ENCODE data around the gene NAGK. TPM values are rescaled to one million over a fixed set of nuclear protein-coding genes. Genes with fewer than 3 reads are reported as not detected.
A peak's percentile ranks its signal among the peaks of the same experiment; 100 is the strongest.
"Not testable (repeated sequence)": the region's sequence is repeated elsewhere in the genome, so short reads cannot be mapped to it uniquely, and the experiment has no call there.

Gene NAGK
- total and polyA plus RNA-seq, 11 donors = 38.3 to 143 (median 49.9) TPM

DNA sequence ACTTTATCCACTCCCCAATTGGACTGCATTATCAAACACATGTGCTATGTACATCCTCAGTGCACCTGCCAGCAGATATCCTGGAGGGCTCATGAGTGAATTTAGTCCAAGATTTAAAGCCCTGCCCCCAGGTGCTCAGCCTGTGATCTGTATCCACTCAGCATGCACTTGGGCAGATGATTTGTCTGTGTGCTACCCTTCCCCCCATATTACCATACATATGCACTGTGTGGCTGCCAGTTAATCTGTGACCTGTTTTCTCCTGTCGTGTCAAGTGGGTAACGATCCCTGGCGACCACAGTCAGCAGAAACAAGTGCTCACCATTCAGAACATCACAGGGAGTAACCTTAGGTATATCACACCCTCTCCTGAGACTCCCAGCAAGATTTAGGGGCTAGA, 10.2 kb downstream of the NAGK start:
- no peak for ATAC-seq
- Histone ChIP-seq H3K4me3 (no peak overlapping the region), H3K36me3 (peaks cover 0 to 64% (median 57%) of the 10 kb centered on the region in 9 donors), H3K27me3 (no peaks in the 10 kb centered on the region), H3K4me1 (peaks cover 0 to 34% (median 0%) of the 10 kb centered on the region in 12 donors), H3K27ac (no peak overlapping the region), H3K9me3 (no peaks in the 10 kb centered on the region)
- intact Hi-C loops (cut with DNase I) = no loop called here
- TF ChIP-seq, protein P1, sequence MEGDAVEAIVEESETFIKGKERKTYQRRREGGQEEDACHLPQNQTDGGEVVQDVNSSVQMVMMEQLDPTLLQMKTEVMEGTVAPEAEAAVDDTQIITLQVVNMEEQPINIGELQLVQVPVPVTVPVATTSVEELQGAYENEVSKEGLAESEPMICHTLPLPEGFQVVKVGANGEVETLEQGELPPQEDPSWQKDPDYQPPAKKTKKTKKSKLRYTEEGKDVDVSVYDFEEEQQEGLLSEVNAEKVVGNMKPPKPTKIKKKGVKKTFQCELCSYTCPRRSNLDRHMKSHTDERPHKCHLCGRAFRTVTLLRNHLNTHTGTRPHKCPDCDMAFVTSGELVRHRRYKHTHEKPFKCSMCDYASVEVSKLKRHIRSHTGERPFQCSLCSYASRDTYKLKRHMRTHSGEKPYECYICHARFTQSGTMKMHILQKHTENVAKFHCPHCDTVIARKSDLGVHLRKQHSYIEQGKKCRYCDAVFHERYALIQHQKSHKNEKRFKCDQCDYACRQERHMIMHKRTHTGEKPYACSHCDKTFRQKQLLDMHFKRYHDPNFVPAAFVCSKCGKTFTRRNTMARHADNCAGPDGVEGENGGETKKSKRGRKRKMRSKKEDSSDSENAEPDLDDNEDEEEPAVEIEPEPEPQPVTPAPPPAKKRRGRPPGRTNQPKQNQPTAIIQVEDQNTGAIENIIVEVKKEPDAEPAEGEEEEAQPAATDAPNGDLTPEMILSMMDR (IDR thresholded peaks at IDR 0.05) = no peak
- no peak for TF ChIP-seq POLR2A (IDR thresholded peaks at IDR 0.05)
- WGBS, 4 donors = 46 to 74% (median 69%) methylated on average over 3 of the region's 3 CpGs
- no peak for DNase-seq

DNA sequence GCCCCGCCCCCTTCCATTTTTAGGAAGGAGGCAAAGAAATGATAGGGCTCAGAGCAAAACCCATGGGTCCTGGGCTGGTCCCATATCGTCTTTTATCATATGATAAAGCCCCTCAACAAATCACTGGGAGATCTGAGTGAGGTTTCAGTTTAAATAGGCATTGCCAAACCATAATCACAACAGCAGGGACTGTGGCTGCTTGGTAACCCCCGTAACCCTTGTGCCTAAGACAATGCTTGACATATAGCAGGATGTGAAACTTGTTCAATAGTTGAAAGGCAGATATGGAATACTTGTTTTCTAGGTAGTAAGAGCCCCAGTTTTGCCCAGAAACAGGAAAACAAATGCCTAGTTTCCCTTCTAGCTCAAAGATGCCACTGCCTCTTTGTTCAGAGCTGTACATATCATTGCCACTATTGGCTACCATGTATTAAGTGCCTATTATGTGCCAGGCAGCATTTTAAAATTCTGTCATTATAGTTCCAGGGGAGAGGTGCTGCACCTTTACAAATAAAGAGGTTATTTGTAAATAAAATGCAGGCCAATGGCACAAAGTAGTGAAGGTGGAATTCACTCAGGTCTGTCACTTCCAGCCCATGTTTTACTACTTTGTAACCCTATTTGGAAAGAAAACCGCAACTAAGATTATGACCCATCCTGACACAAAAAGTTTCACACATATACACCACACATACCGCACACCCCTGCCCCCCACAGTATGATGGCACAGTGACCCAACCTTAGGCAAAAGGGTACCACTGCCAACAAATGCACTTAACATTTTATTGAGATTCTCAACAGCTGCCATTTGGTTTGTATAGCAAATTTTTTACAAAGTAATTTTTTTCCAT, 14.2 kb downstream of the NAGK start:
- 76 to 90% (median 85%) methylated on average over 5 of the region's 5 CpGs for WGBS, 4 donors

DNA sequence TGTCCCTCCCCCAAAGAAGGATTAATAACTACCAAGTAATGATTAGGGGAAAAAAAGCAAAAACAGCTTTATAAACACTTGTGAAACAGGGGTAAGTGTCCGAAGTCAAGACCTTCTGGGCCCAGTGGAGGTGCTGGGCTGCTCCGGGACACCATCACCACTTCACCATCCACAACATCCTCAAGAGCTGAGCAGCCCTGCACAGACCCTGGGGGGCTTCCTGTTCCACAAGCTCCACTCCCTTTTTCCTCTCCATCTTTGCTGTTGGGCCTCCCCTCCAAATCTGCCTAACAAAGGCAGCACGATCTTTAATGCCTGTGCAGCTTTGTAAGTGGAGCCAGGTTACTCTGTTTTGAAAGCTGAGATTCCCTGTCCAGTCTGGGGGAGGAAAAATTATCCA, 14.8 kb downstream of the NAGK start:
- ATAC-seq; H3K9me3 ChIP-seq; intact Hi-C loops (cut with DNase I); H3K27me3 ChIP-seq; DNase-seq; H3K4me3 ChIP-seq; H3K27ac ChIP-seq: not testable (repeated sequence)
- Histone ChIP-seq H3K36me3 (peaks cover 0 to 18% (median 10%) of the 10 kb centered on the region in 9 donors), H3K4me1 (peaks cover 0 to 18% (median 0%) of the 10 kb centered on the region in 12 donors)
- no CpG with 5 or more reads among the region's 3 CpGs for WGBS, 4 donors

More for the DNA sequence above, 14.2 kb downstream of the NAGK start:
- peaks cover 0 to 24% (median 17%) of the 10 kb centered on the region in 9 donors for H3K36me3 ChIP-seq
- intact Hi-C loops (cut with DNase I) = no loop called here
- peaks cover 0 to 18% (median 0%) of the 10 kb centered on the region in 12 donors for H3K4me1 ChIP-seq
- DNase-seq (no peak), ATAC-seq (no peak)
- TF ChIP-seq, protein P1 (IDR thresholded peaks at IDR 0.05) = no peak
- TF ChIP-seq POLR2A (IDR thresholded peaks at IDR 0.05) = no peak
- no peaks in the 10 kb centered on the region for H3K9me3 ChIP-seq
- H3K27ac ChIP-seq = peak overlapping the region in 1 of 12 donors; percentile 54
- peaks cover 0 to 4% (median 0%) of the 10 kb centered on the region in 9 donors for H3K27me3 ChIP-seq
- no peak overlapping the region for H3K4me3 ChIP-seq

DNA sequence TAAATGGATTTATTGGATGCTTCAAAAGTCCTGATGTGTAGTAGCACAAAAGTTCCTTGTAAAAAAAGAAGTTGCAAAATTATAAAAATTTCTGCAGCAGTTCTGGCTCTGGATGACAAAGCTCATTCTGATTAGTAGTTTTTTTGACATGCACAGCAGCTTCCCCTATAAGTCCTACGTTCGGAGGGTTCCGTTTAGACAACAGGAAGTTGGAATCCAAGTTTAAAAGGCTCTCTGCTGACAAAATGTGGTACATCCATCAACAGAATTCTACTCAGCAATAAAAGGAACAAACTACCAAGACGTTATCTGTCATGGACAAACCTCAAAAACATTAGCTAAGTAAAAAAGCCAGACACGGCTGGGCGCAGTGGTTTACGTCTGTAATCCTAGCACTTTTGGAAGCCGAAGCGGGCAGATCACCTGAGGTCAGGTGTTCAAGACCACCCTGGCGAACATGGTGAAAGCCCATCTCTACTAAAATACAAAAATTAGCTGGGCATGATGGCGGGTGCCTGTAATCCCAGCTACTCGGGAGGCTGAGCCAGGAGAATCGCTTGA, 15.4 kb downstream of the NAGK start:
- ATAC-seq = peak in 2 of 4 donors; percentile 41 to 52
- Histone ChIP-seq H3K36me3 (peaks cover 0 to 12% (median 5%) of the 10 kb centered on the region in 9 donors), H3K4me1 (peaks cover 0 to 18% (median 0%) of the 10 kb centered on the region in 12 donors), H3K4me3 (peak overlapping the region in 2 of 12 donors; percentile 16 to 28), H3K27ac (peak overlapping the region in 1 of 12 donors; percentile 82)
- H3K27me3 ChIP-seq; H3K9me3 ChIP-seq; intact Hi-C loops (cut with DNase I); DNase-seq: not testable (repeated sequence)
- WGBS, 4 donors = 73 to 82% (median 74%) methylated on average over 10 of the region's 13 CpGs

DNA sequence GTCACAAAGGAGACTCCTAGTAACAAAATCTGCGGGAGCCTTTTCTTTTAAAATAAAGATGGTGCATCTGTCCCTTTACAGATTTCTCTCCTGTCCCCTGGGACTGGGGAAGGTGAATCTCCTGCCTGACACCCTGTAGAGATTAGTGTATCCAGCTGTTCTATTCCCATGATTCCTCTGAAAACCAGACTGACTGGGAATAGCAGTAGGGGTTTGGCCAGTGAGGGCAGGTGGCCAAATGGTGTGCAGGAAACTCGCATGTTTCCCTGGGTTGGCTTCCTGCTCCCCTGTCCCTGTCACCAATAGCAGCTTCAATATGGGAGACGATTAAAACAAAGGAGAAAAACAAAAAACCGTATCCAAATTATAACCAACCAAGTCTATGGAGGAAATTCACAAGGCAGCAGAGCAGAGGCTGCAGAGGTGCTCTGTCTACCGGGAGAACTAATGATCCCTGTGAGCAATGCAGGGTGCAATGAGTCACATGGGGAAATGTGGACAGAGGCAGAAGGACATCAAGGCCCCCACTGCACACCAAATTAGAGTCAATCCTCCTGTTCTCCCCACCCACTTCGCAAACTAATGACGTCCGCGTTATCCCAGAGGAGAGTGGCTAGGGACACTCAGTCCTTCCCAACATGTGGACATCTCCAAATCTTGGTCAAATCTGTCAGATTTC, 17.0 kb downstream of the NAGK start:
- H3K4me3 ChIP-seq; intact Hi-C loops (cut with DNase I); H3K36me3 ChIP-seq; H3K9me3 ChIP-seq; H3K27ac ChIP-seq; DNase-seq; ATAC-seq: not testable (repeated sequence)
- 54 to 64% (median 58%) methylated on average over 8 to 9 of the region's 9 CpGs for WGBS, 4 donors
- Histone ChIP-seq H3K4me1 (peaks cover 0 to 18% (median 0%) of the 10 kb centered on the region in 12 donors), H3K27me3 (peaks cover 0 to 14% (median 0%) of the 10 kb centered on the region in 9 donors)

DNA sequence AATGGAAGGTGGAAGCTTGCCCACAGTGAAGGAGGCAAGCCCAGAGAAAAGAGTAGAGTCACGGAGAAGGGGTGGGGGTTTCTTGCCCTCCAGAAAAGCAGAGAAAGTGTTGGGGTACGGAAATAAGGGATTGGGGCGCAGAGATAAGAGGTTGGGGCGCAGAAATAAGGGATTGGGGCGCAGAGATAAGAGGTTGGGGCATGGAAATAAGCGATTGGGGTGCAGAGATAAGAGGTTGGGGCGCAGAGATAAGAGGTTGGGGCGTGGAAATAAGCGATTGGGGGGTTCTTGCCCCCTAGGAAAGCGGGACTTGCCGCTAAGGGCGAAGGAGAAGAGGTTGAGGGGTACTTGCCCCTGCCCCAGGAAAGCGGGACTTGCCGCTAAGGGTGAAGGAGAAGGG, 21.0 kb downstream of the NAGK start:
- peaks cover 0 to 14% (median 0%) of the 10 kb centered on the region in 9 donors for H3K27me3 ChIP-seq
- DNase-seq; H3K4me3 ChIP-seq; H3K27ac ChIP-seq; ATAC-seq; intact Hi-C loops (cut with DNase I); H3K36me3 ChIP-seq; H3K9me3 ChIP-seq; H3K4me1 ChIP-seq: not testable (repeated sequence)
- WGBS, 4 donors = 81 to 87% (median 84%) methylated on average over 14 of the region's 14 CpGs

DNA sequence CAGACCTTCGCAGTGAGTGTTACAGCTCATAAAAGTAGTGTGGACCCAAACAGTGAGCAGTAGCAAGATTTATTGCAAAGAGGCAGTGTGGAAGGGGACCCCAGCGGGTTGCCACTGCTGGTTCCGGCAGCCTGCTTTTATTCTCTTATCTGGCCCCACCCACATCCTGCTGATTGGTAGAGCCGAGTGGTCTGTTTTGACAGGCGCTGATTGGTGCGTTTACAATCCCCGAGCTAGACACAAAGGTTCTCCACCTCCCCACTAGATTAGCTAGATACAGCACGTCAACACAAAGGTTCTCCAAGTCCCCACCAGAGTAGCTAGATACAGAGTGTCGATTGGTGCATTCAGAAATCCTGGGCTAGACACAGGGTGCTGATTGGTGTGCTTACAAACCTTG, 23.4 kb downstream of the NAGK start:
- intact Hi-C loops (cut with DNase I); ATAC-seq; DNase-seq; H3K4me3 ChIP-seq; H3K36me3 ChIP-seq; H3K4me1 ChIP-seq; H3K9me3 ChIP-seq; H3K27ac ChIP-seq: not testable (repeated sequence)
- 64 to 72% (median 68%) methylated on average over 9 of the region's 9 CpGs for WGBS, 4 donors
- peaks cover 0 to 11% (median 0%) of the 10 kb centered on the region in 9 donors for H3K27me3 ChIP-seq

DNA sequence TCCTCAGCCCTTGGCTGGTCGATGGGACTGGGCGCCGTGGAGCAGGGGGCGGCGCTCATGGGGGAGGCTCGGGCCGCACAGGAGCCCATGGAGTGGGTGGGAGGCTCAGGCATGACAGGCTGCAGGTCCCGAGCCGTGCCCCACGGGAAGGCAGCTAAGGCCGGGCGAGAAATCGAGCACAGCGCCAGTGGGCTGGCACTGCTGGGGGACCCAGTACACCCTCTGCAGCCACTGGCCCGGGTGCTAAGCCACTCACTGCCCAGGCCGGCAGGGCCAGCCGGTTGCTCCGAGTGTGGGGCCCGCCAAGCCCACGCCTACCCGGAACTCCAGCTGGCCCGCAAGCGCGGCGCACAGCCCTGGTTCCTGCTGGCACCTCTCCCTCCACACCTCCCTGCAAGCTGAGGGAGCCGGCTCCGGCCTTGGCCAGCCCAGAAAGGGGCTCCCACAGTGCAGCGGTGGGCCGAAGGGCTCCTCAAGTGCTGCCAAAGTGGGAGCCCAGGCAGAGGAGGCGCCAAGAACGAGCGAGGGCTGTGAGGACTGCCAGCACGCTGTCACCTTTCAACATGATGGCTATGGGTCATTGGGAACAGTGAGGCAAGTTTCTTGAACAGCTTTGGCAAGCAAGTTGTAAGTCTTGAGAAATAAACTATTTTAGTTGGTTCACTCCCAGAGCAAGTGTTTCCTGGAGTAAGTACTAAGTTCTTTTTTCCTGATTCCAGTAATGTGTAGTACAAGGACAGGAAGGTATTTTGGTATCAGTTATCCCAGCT, 24.2 kb downstream of the NAGK start:
- ATAC-seq; intact Hi-C loops (cut with DNase I); H3K4me1 ChIP-seq; H3K36me3 ChIP-seq; H3K9me3 ChIP-seq; H3K4me3 ChIP-seq; DNase-seq; H3K27ac ChIP-seq: not testable (repeated sequence)
- 92 to 96% (median 95%) methylated on average over 21 to 33 of the region's 33 CpGs for WGBS, 4 donors
- peaks cover 0 to 11% (median 0%) of the 10 kb centered on the region in 9 donors for H3K27me3 ChIP-seq
